Measurements from ENCODE around the gene SPTLC2. TPM values are rescaled to one million over a fixed set of nuclear protein-coding genes. Genes with fewer than 3 reads are reported as not detected.

The SPTLC2 gene
- total RNA-seq, 1 donor from 2014 or later: 42.8 TPM

DNA sequence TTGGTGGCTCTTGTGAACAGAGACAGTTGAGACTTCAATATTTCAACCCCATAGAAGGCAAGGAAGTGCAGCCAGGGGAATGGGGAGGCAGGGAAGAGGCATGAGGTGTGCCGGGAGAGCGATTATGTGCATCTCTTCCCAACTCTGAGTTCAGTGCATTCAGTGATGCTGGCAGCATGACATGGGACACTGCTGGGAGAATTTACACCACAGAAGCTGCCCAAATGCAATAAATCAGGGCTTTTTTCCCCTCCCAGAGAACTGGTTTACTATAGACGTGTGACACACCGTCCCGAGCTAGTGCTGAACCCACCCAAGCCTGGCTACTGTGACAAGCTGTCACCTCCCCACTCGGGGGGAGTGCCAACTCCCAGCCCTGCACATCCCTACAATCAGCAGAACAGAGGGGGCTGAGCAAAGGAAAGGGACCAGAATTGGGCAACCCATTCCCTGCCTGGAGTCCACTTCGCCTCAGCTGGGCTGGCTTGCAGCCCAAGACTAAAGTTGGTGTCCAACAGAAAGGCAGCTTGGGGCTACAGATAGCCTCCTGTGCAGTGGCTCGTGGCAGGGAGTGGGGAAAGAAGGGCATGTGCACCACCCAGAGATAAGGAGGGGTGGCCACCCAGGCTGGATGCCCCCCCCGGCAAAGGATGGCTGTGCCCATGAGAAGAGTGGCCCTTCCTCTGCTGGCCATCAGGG, 141.8 kb downstream of the SPTLC2 start:
- no peak for DNase-seq (ENCODE audit: low read depth)
- no peak overlapping the region for H3K4me3 ChIP-seq (ENCODE audit: low read depth, low read length)
- TF ChIP-seq, protein P1, sequence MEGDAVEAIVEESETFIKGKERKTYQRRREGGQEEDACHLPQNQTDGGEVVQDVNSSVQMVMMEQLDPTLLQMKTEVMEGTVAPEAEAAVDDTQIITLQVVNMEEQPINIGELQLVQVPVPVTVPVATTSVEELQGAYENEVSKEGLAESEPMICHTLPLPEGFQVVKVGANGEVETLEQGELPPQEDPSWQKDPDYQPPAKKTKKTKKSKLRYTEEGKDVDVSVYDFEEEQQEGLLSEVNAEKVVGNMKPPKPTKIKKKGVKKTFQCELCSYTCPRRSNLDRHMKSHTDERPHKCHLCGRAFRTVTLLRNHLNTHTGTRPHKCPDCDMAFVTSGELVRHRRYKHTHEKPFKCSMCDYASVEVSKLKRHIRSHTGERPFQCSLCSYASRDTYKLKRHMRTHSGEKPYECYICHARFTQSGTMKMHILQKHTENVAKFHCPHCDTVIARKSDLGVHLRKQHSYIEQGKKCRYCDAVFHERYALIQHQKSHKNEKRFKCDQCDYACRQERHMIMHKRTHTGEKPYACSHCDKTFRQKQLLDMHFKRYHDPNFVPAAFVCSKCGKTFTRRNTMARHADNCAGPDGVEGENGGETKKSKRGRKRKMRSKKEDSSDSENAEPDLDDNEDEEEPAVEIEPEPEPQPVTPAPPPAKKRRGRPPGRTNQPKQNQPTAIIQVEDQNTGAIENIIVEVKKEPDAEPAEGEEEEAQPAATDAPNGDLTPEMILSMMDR (conservative IDR thresholded peaks at IDR 0.05; ENCODE audit: low read depth, low read length): no peak

DNA sequence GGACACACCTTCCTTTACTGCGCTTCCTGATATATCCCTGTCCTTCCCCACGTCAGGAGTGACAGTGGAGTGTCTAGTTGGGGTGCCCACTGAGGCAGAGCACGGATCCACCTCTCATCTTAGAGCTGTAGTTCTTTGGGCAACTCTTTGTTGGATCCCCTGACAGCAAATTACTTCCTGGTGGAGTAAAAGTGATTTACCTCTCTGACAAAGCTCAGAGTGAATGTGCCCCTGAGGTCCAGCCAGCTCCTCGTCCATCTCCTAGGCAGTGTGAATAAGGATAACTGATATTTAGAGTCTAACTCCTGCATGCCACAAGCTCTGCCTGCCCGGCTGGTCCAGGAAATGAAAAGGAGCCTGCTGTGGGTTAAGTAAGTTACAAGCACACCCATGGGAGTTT, 142.5 kb downstream of the SPTLC2 start:
- TF ChIP-seq, protein P1 (conservative IDR thresholded peaks at IDR 0.05; ENCODE audit: low read depth, low read length): no peak
- no peak overlapping the region for H3K4me3 ChIP-seq (ENCODE audit: low read depth, low read length)
- DNase-seq (ENCODE audit: low read depth): no peak

DNA sequence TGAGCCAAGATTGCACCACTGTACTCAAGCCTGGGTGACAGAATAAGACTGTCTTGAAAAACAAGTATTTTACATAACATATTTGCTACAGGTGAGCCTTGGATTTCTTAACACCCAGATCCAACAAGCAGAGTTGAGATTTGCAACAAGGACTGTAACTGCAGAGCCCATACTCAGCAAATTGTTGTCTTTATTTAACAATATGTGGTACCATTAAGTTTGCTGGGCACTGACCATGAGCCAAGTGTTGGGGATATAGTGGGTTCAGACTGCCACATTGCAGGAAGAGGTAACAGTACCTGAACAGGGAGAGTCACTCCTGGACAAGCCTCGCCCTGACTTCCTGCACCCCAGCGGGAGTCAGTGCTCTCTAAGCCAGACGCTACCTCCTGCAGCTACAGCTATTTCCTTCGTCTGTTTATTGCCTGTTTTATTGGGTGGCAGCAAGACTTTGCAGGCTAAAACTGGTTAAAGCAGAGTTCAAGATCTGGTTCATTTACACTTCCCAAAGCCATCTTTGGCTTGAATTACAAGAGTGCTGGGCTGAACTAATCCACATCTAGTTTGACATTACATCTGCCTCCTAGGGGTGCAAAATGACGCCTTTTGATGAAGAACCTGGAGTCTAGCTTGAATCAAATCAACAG, 146.1 kb downstream of the SPTLC2 start:
- no peak for DNase-seq (ENCODE audit: low read depth)
- TF ChIP-seq, protein P1 (conservative IDR thresholded peaks at IDR 0.05; ENCODE audit: low read depth, low read length): no peak
- no peak overlapping the region for H3K4me3 ChIP-seq (ENCODE audit: low read depth, low read length)

DNA sequence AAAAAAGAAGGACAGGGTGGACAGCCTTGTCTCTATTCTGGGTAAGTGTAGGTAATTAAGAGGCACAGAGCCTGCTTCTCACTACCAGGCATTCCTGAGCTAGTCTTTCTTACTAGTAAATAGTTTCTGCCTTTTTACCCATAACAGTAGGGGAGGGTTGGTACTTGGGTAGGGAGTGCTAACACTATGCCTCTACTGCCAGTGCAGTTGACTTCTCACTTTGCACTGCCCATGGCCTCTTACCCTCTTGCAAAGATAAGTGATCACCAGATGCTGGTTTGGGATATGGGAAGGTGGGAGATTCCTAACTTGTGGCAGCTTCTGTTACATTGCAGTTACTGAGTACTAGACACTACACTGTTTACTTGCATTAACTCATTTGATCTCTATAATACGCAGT, 146.9 kb downstream of the SPTLC2 start:
- DNase-seq (ENCODE audit: low read depth): no peak
- H3K4me3 ChIP-seq (ENCODE audit: low read depth, low read length): no peak overlapping the region
- TF ChIP-seq, protein P1 (conservative IDR thresholded peaks at IDR 0.05; ENCODE audit: low read depth, low read length): no peak

DNA sequence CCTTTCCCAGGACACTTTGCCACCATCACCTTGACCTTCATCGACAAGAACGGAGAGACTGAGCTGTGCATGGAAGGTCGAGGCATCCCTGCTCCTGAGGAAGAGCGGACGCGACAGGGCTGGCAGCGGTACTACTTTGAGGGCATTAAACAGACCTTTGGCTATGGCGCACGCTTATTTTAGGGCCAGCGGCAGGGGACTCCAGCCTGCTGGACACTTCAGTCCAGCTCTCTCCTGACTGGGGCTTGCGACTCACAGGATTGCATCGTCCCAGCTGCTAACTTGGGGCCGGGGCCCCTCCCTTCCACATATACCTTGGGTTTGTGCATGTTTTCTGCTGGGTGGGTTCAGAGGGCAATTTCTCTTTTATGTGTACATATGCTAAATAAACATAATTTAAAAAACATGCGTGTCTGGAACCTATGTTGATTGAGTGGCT, 147.4 kb downstream of the SPTLC2 start:
- TF ChIP-seq, protein P1 (conservative IDR thresholded peaks at IDR 0.05; ENCODE audit: low read depth, low read length): no peak
- no peak for DNase-seq (ENCODE audit: low read depth)
- H3K4me3 ChIP-seq (ENCODE audit: low read depth, low read length): no peak overlapping the region

DNA sequence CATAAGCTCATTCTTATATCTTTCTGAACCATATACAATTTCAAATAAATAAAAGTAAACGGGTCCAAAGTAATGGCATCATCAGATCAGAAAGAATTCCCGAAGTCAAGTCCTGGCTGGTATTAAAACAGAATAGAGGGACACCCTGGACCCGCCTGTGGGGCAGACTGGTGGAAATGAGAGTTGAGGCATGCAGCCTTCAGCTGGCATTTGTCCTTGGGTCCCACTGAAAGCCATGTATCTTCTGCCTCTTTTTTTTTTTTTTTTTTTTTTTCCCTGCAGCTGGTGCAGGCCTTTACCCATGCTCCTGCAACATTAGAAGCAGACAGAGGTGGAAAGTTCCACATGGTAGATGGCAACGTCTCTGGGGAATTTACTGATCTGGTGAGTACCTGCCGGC, 148.6 kb downstream of the SPTLC2 start:
- DNase-seq (ENCODE audit: low read depth): no peak
- TF ChIP-seq, protein P1 (conservative IDR thresholded peaks at IDR 0.05; ENCODE audit: low read depth, low read length): no peak
- H3K4me3 ChIP-seq (ENCODE audit: low read depth, low read length): no peak overlapping the region
